ENCODE measurements around the gene NCOA3.

DNA sequence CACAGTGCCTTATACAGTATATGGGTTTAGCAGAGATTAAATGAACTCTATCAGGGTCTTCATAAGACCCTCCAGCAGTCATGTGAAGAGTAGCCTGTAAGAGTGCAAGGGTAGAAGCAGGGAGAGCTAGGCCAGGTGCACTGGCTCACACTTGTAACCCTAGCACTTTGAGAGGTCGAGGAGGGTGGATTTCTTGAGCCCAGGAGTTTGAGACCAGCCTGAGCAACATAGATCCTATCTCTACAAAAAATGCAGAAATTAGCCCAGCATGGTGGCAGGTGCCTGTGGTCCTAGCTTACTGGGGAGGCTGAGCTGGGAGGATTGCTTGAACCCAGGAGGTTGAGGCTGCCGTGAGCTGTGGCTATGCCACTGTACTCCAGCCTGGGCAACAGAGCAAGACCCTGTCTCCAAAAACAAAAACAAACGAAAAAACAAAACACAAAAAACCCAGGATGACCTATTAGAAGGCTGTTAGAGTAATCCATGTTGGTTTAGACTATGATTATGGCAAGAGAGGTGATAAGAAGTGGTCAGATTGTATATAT is 31.9 kb downstream of the NCOA3 start:
- TF ChIP-seq, protein P1, sequence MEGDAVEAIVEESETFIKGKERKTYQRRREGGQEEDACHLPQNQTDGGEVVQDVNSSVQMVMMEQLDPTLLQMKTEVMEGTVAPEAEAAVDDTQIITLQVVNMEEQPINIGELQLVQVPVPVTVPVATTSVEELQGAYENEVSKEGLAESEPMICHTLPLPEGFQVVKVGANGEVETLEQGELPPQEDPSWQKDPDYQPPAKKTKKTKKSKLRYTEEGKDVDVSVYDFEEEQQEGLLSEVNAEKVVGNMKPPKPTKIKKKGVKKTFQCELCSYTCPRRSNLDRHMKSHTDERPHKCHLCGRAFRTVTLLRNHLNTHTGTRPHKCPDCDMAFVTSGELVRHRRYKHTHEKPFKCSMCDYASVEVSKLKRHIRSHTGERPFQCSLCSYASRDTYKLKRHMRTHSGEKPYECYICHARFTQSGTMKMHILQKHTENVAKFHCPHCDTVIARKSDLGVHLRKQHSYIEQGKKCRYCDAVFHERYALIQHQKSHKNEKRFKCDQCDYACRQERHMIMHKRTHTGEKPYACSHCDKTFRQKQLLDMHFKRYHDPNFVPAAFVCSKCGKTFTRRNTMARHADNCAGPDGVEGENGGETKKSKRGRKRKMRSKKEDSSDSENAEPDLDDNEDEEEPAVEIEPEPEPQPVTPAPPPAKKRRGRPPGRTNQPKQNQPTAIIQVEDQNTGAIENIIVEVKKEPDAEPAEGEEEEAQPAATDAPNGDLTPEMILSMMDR (IDR thresholded peaks at IDR 0.05; ENCODE audit: low read length): no peak
- TF ChIP-seq EZH2 (IDR thresholded peaks at IDR 0.05; ENCODE audit: borderline replicate concordance, low read length): no peak

Measured in OCI-LY1 (cell line).